OCI-LY7 (cell line): ENCODE measurements around the gene VWA2. TPM values are rescaled to one million over a fixed set of nuclear protein-coding genes. Genes with fewer than 3 reads are reported as not detected.

Source experiments
- BruUV-seq: library from RNA; stranded (reverse); fragments of 400-500 nt; replicated peaks from 2 replicates; lab custom pipeline; 2021; lab: Mats Ljungman, UMichigan
- CTCF ChIA-PET: fragments of 300-600 bp; sonication (Branson Sonifier 250); formaldehyde crosslinking; loops from one replicate; lab custom pipeline; 2022; ENCODE audit warnings: antibody characterized with exemption; ENCODE audit not compliant: unreplicated experiment; lab: Charles Lee
- POLR2A ChIA-PET: fragments of 300-600 bp; sonication (Branson Sonifier 250); formaldehyde crosslinking; loops from one replicate; lab custom pipeline; 2022; ENCODE audit warnings: antibody characterized with exemption; lab: Charles Lee
- DNase-seq: peaks from one replicate; pipeline ENCODE4 v3.0.0-alpha.2; 2015; ENCODE audit warnings: low spot score
- H2AFZ ChIP-seq: fragments of 200-600 bp; sonication (generic), shearing (Covaris generic); 2 replicates; pipeline ENCODE4 v1.6.1; 2014; ENCODE audit warnings: mild to moderate bottlenecking, antibody characterized with exemption, low read length, moderate library complexity
- H3K27ac ChIP-seq: fragments of 200-600 bp; sonication (generic); 2 replicates; pipeline ENCODE4 v1.5.1; 2014; ENCODE audit warnings: mixed run types, low read depth, mild to moderate bottlenecking, moderate library complexity, low read length, inconsistent platforms; ENCODE audit not compliant: poor library complexity, severe bottlenecking
- H3K36me3 ChIP-seq: fragments of 200-600 bp; sonication (generic); 2 replicates; pipeline ENCODE4 v1.6.1; 2014; ENCODE audit warnings: mild to moderate bottlenecking, antibody characterized with exemption, low read length, moderate library complexity, mixed read lengths; ENCODE audit not compliant: insufficient read depth
- H3K4me1 ChIP-seq: fragments of 200-600 bp; sonication (generic); 2 replicates; pipeline ENCODE4 v1.5.1; 2014; ENCODE audit warnings: mild to moderate bottlenecking, low read length; ENCODE audit not compliant: insufficient read depth, poor library complexity, severe bottlenecking
- H3K4me2 ChIP-seq: fragments of 200-600 bp; sonication (generic); 2 replicates; pipeline ENCODE4 v1.6.1; 2014; ENCODE audit warnings: mild to moderate bottlenecking, low read length
- H3K4me3 ChIP-seq: fragments of 200-600 bp; sonication (generic); 2 replicates; pipeline ENCODE4 v1.5.1; 2014; ENCODE audit warnings: mild to moderate bottlenecking, low read depth, low read length; ENCODE audit not compliant: poor library complexity, severe bottlenecking
- H3K79me2 ChIP-seq: fragments of 200-600 bp; sonication (generic); 2 replicates; pipeline ENCODE4 v1.6.1; 2016; ENCODE audit warnings: low read depth, mild to moderate bottlenecking, low read length, moderate library complexity, mixed read lengths; ENCODE audit not compliant: insufficient read depth
- H3K9me2 ChIP-seq: fragments of 200-600 bp; sonication (generic); 2 replicates; pipeline ENCODE4 v1.6.1; 2016; ENCODE audit warnings: mild to moderate bottlenecking, low read length, mixed read lengths; ENCODE audit not compliant: insufficient read depth
- H3K9me3 ChIP-seq: fragments of 200-600 bp; sonication (generic); 2 replicates; pipeline ENCODE4 v1.6.1; 2014; ENCODE audit warnings: mild to moderate bottlenecking, mixed run types, low read length, mixed read lengths
- H4K20me1 ChIP-seq: fragments of 200-600 bp; sonication (generic); 2 replicates; pipeline ENCODE4 v1.6.1; 2014; ENCODE audit warnings: mild to moderate bottlenecking, antibody characterized with exemption, low read length, moderate library complexity, mixed read lengths; ENCODE audit not compliant: insufficient read depth
- CTCF ChIP-seq: fragments of 200-600 bp; sonication (generic); conservative IDR thresholded peaks from 2 replicates; pipeline ENCODE4 v1.5.1; 2014; ENCODE audit warnings: mild to moderate bottlenecking, antibody characterized with exemption, low read length, moderate library complexity, mixed read lengths
- EZH2phosphoT487 ChIP-seq: fragments of 200-600 bp; sonication (generic); IDR thresholded peaks from 2 replicates; pipeline ENCODE4 v1.6.1; 2018; ENCODE audit warnings: low read depth, borderline replicate concordance, mild to moderate bottlenecking, mixed run types, antibody characterized with exemption, low read length, moderate library complexity, mixed read lengths
- intact Hi-C: fragments of 100-400 bp; cut with micrococcal nuclease; formaldehyde crosslinking; loops from one replicate; pipeline ENCODE4 v1.10.0; 2022; ENCODE audit not compliant: unreplicated experiment
- total RNA-seq, 2 experiments: library from RNA; depleted of rRNA in 1 of 2; stranded (reverse); fragments of >200 nt in 1 of 2; shearing (Covaris generic) in 1 of 2; gene quantifications; 2 replicates each; pipeline ENCODE4 v1.2.3, GENCODE V29; 2014 to 2022

VWA2 gene
- total RNA-seq, 2 experiments from 2014 or later, result not detected

- no peaks in the 10 kb centered on the region for H3K79me2 ChIP-seq
- TF ChIP-seq EZH2phosphoT487 (no peak), CTCF (no peak)
- intact Hi-C loops, result no loop called here
- H3K4me3 ChIP-seq, result no peak overlapping the region
- H3K9me2 ChIP-seq, result no peaks in the 10 kb centered on the region
- DNase-seq, result no peak
- H3K9me3 ChIP-seq, result no peaks in the 10 kb centered on the region
- ChIA-PET POLR2A (interaction anchor here (0.5 to 1.8 kb wide), 4 partner anchors 19 to 256 kb away, joined by 3 to 5 read pairs (median 4); no protein-coding TSS in a partner anchor), CTCF (no interaction called here)
- H4K20me1 ChIP-seq, result no peaks in the 10 kb centered on the region
- no peaks in the 10 kb centered on the region for H3K36me3 ChIP-seq
- H2AFZ ChIP-seq, result no peak overlapping the region
- no peaks in the 10 kb centered on the region for H3K4me1 ChIP-seq
- H3K4me2 ChIP-seq, result no peak overlapping the region
- H3K27ac ChIP-seq, result no peak overlapping the region
- no TSS peak for BruUV-seq
Observed at GRCh38 chr10:114288424-114289095, 49.5 kb downstream of the VWA2 start.

- CTCF ChIA-PET, result no interaction called here
- no peaks in the 10 kb centered on the region for H3K9me3 ChIP-seq
Observed at GRCh38 chr10:114289096-114289436, 50.0 kb downstream of the VWA2 start.

More at GRCh38 chr10:114289096-114289436, 50.0 kb downstream of the VWA2 start:
- no peaks in the 10 kb centered on the region for H3K9me2 ChIP-seq
- no peak for DNase-seq
- no peak overlapping the region for H3K27ac ChIP-seq
- H4K20me1 ChIP-seq, result no peaks in the 10 kb centered on the region
- no peak overlapping the region for H3K4me2 ChIP-seq
- POLR2A ChIA-PET, result interaction anchor here (0.5 to 0.7 kb wide), 2 partner anchors 18 to 253 kb away, joined by 3 to 4 read pairs; no protein-coding TSS in a partner anchor
- H3K4me3 ChIP-seq, result no peak overlapping the region
- no peaks in the 10 kb centered on the region for H3K79me2 ChIP-seq
- no TSS peak for BruUV-seq
- TF ChIP-seq CTCF (no peak), EZH2phosphoT487 (no peak)
- intact Hi-C loops, result no loop called here
- H3K4me1 ChIP-seq, result no peaks in the 10 kb centered on the region
- no peaks in the 10 kb centered on the region for H3K36me3 ChIP-seq
- no peak overlapping the region for H2AFZ ChIP-seq
